LoVo (cell line): Measurements from ENCODE around the gene CCDC117.

Experiments used
- DNase-seq: peaks from one replicate; pipeline ENCODE4 v3.0.0-alpha.2; 2016; ENCODE audit warnings: low spot score

Gene CCDC117

GRCh38 chr22:28830441-28830840, 57.9 kb downstream of the CCDC117 start:
- DNase-seq = no peak

- no peak for DNase-seq
These were observed 58.9 kb downstream of the CCDC117 start for GRCh38 chr22:28831140-28832072.

GRCh38 chr22:28832731-28833130, 60.2 kb downstream of the CCDC117 start:
- DNase-seq = no peak

- no peak for DNase-seq
These were observed 60.9 kb downstream of the CCDC117 start for GRCh38 chr22:28833276-28833923.

GRCh38 chr22:28835630-28836189, 63.2 kb downstream of the CCDC117 start:
- no peak for DNase-seq

DNA sequence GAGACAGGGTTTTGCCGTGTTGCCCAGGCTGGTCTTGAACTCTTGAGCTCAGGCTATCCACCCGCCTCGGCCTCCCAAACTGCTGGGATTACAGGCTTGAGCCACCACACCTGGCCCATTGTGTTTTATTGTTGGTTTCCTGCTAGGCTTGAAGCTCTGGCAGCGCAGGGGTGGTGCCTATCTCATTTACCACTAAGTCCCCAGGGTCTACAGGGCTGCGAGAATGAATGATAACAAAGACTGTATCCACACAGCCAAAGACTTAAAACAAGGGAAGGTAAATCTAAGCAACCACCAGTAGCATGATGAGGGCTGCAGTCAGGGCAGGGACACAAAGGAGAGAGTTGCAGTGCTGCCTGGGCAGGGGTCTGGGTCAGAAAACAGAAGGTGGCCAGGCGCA, 65.1 kb downstream of the CCDC117 start:
- no peak for DNase-seq
